ENCODE measurements around the gene KRTAP10-1.

The KRTAP10-1 gene

GRCh38 chr21:44527983-44528633, 11.9 kb downstream of the KRTAP10-1 start:
- no peak for DNase-seq
- Histone ChIP-seq H3K23ac (ENCODE audit: low read length) (no peak overlapping the region), H3K18ac (ENCODE audit: low read length) (no peak overlapping the region), H3K9ac (ENCODE audit: low read length) (no peak overlapping the region), H4K8ac (ENCODE audit: low read depth, low read length) (no peak overlapping the region), H2BK120ac (ENCODE audit: low read depth, low read length) (no peak overlapping the region), H3K79me2 (ENCODE audit: control insufficient read depth, insufficient read depth, low read length) (no peaks in the 10 kb centered on the region), H2BK5ac (ENCODE audit: low read length) (no peak overlapping the region), H3K79me1 (ENCODE audit: low read length) (no peaks in the 10 kb centered on the region), H2BK15ac (replicated peaks; ENCODE audit: low read depth) (no peak overlapping the region), H3K4me1 (ENCODE audit: control insufficient read depth, low read depth, low read length) (no peaks in the 10 kb centered on the region), H3K27ac (ENCODE audit: low read depth, low read length) (no peak overlapping the region), H2AK5ac (ENCODE audit: low read length) (no peak overlapping the region), H3K27me3 (ENCODE audit: insufficient read depth, low read length, poor library complexity) (no peaks in the 10 kb centered on the region), H3K4me3 (ENCODE audit: low read length) (no peak overlapping the region), H3K4ac (ENCODE audit: low read depth, low read length) (no peak overlapping the region), H3K36me3 (ENCODE audit: control insufficient read depth, insufficient read depth, low read length) (peaks cover 4% of the 10 kb centered on the region), H3K56ac (ENCODE audit: low read length) (no peak overlapping the region), H4K5ac (ENCODE audit: low read length) (no peak overlapping the region), H3K4me2 (ENCODE audit: low read length) (no peak overlapping the region)
- no CpG with 5 or more reads among the region's 18 CpGs for WGBS (ENCODE audit: extremely low coverage, insufficient coverage, low lambda C conversion rate)

- Histone ChIP-seq H4K8ac (ENCODE audit: low read depth, low read length) (no peak overlapping the region), H3K4me1 (ENCODE audit: control insufficient read depth, low read depth, low read length) (no peaks in the 10 kb centered on the region), H2AK5ac (ENCODE audit: low read length) (no peak overlapping the region), H3K27ac (ENCODE audit: low read depth, low read length) (no peak overlapping the region), H3K9ac (ENCODE audit: low read length) (no peak overlapping the region), H3K23ac (ENCODE audit: low read length) (no peak overlapping the region), H2BK5ac (ENCODE audit: low read length) (no peak overlapping the region), H3K4me3 (ENCODE audit: low read length) (no peak overlapping the region), H3K27me3 (ENCODE audit: insufficient read depth, low read length, poor library complexity) (no peaks in the 10 kb centered on the region), H3K36me3 (ENCODE audit: control insufficient read depth, insufficient read depth, low read length) (peaks cover 4% of the 10 kb centered on the region), H3K18ac (ENCODE audit: low read length) (no peak overlapping the region), H2BK15ac (replicated peaks; ENCODE audit: low read depth) (no peak overlapping the region), H3K4ac (ENCODE audit: low read depth, low read length) (no peak overlapping the region), H4K5ac (ENCODE audit: low read length) (no peak overlapping the region), H2BK120ac (ENCODE audit: low read depth, low read length) (no peak overlapping the region), H3K56ac (ENCODE audit: low read length) (no peak overlapping the region), H3K79me1 (ENCODE audit: low read length) (no peaks in the 10 kb centered on the region), H3K4me2 (ENCODE audit: low read length) (no peak overlapping the region), H3K79me2 (ENCODE audit: control insufficient read depth, insufficient read depth, low read length) (no peaks in the 10 kb centered on the region)
- WGBS (ENCODE audit: extremely low coverage, insufficient coverage, low lambda C conversion rate), result no CpG with 5 or more reads among the region's 37 CpGs
- DNase-seq, result no peak
Measured at GRCh38 chr21:44527156-44527982, 12.6 kb downstream of the KRTAP10-1 start.

GRCh38 chr21:44526096-44526997, 13.6 kb downstream of the KRTAP10-1 start:
- H3K27ac ChIP-seq (ENCODE audit: low read depth, low read length), result no peak overlapping the region
- no peak overlapping the region for H3K56ac ChIP-seq (ENCODE audit: low read length)
- no peak for DNase-seq
- no peak overlapping the region for H2BK5ac ChIP-seq (ENCODE audit: low read length)
- H4K8ac ChIP-seq (ENCODE audit: low read depth, low read length), result no peak overlapping the region
- H2AK5ac ChIP-seq (ENCODE audit: low read length), result no peak overlapping the region
- H3K18ac ChIP-seq (ENCODE audit: low read length), result no peak overlapping the region
- no peak overlapping the region for H3K4ac ChIP-seq (ENCODE audit: low read depth, low read length)
- H3K4me3 ChIP-seq (ENCODE audit: low read length), result no peak overlapping the region
- no CpG with 5 or more reads among the region's 12 CpGs for WGBS (ENCODE audit: extremely low coverage, insufficient coverage, low lambda C conversion rate)
- H3K4me1 ChIP-seq (ENCODE audit: control insufficient read depth, low read depth, low read length), result no peaks in the 10 kb centered on the region
- no peaks in the 10 kb centered on the region for H3K79me1 ChIP-seq (ENCODE audit: low read length)
- H3K27me3 ChIP-seq (ENCODE audit: insufficient read depth, low read length, poor library complexity), result no peaks in the 10 kb centered on the region
- H3K4me2 ChIP-seq (ENCODE audit: low read length), result no peak overlapping the region
- H2BK15ac ChIP-seq (replicated peaks; ENCODE audit: low read depth), result no peak overlapping the region
- H3K23ac ChIP-seq (ENCODE audit: low read length), result no peak overlapping the region
- no peaks in the 10 kb centered on the region for H3K79me2 ChIP-seq (ENCODE audit: control insufficient read depth, insufficient read depth, low read length)
- no peak overlapping the region for H3K9ac ChIP-seq (ENCODE audit: low read length)
- H4K5ac ChIP-seq (ENCODE audit: low read length), result no peak overlapping the region
- no peak overlapping the region for H2BK120ac ChIP-seq (ENCODE audit: low read depth, low read length)
- H3K36me3 ChIP-seq (ENCODE audit: control insufficient read depth, insufficient read depth, low read length), result peaks cover 4% of the 10 kb centered on the region

GRCh38 chr21:44525391-44526095, 14.5 kb downstream of the KRTAP10-1 start:
- Histone ChIP-seq H3K27me3 (ENCODE audit: insufficient read depth, low read length, poor library complexity) (no peaks in the 10 kb centered on the region), H2BK5ac (ENCODE audit: low read length) (no peak overlapping the region), H3K4ac (ENCODE audit: low read depth, low read length) (no peak overlapping the region), H2BK15ac (replicated peaks; ENCODE audit: low read depth) (no peak overlapping the region), H4K8ac (ENCODE audit: low read depth, low read length) (no peak overlapping the region), H3K79me1 (ENCODE audit: low read length) (no peaks in the 10 kb centered on the region), H3K4me2 (ENCODE audit: low read length) (no peak overlapping the region), H2BK120ac (ENCODE audit: low read depth, low read length) (no peak overlapping the region), H4K5ac (ENCODE audit: low read length) (no peak overlapping the region), H3K18ac (ENCODE audit: low read length) (no peak overlapping the region), H3K4me3 (ENCODE audit: low read length) (no peak overlapping the region), H3K56ac (ENCODE audit: low read length) (no peak overlapping the region), H3K23ac (ENCODE audit: low read length) (no peak overlapping the region), H2AK5ac (ENCODE audit: low read length) (no peak overlapping the region), H3K79me2 (ENCODE audit: control insufficient read depth, insufficient read depth, low read length) (no peaks in the 10 kb centered on the region), H3K4me1 (ENCODE audit: control insufficient read depth, low read depth, low read length) (no peaks in the 10 kb centered on the region), H3K9ac (ENCODE audit: low read length) (no peak overlapping the region), H3K27ac (ENCODE audit: low read depth, low read length) (no peak overlapping the region), H3K36me3 (ENCODE audit: control insufficient read depth, insufficient read depth, low read length) (peaks cover 4% of the 10 kb centered on the region)
- no CpG with 5 or more reads among the region's 20 CpGs for WGBS (ENCODE audit: extremely low coverage, insufficient coverage, low lambda C conversion rate)
- no peak for DNase-seq

All from mesendoderm (in vitro differentiated cells).